Measurements from ENCODE around the gene SYNJ2. TPM values are rescaled to one million over a fixed set of nuclear protein-coding genes. Genes with fewer than 3 reads are reported as not detected.

SYNJ2 gene
- total RNA-seq, 2 experiments from 2014 or later: 38.2 to 38.5 TPM

DNA sequence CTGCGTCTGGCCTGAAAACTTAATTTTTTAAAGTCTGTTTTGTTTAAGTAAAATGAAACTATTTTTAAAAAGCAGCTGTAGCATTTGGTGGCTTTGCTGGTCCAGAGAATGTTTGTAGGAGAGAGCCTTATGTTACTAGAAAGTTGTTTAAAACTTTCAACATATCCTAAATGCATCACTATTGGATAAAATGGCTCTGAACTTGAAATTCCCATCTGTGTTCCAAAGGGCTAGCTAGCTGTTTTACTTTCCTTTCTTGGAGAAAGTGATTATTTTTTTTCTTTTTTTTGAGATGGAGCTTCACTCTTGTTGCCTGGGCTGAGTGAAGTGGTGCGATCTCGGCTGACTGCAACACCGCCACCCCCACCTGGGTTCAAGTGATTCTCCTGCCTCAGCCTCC is 2.5 kb downstream of the SYNJ2 start:
- Mint-ChIP-seq H3K27ac (no peak overlapping the region), H3K4me3 (peak overlapping the region; percentile 51), H3K4me1 (ENCODE audit: low read depth) (peaks cover 74% of the 10 kb centered on the region), H3K36me3 (ENCODE audit: low read depth) (peaks cover 5% of the 10 kb centered on the region), H3K9me3 (ENCODE audit: insufficient read depth) (no peaks in the 10 kb centered on the region), H3K27me3 (ENCODE audit: low read depth) (no peaks in the 10 kb centered on the region)
- DNase-seq (no peak), ATAC-seq (no peak)
- POLR2A ChIA-PET: interaction anchor here (0.6 to 2.1 kb wide), 3 partner anchors 12 to 78 kb away, joined by 3 to 6 read pairs (median 3); no protein-coding TSS in a partner anchor
- CTCF ChIA-PET: interaction anchor here (0.7 to 3.7 kb wide), 7 partner anchors 10 to 344 kb away, joined by 3 to 40 read pairs (median 4); no protein-coding TSS in a partner anchor

DNA sequence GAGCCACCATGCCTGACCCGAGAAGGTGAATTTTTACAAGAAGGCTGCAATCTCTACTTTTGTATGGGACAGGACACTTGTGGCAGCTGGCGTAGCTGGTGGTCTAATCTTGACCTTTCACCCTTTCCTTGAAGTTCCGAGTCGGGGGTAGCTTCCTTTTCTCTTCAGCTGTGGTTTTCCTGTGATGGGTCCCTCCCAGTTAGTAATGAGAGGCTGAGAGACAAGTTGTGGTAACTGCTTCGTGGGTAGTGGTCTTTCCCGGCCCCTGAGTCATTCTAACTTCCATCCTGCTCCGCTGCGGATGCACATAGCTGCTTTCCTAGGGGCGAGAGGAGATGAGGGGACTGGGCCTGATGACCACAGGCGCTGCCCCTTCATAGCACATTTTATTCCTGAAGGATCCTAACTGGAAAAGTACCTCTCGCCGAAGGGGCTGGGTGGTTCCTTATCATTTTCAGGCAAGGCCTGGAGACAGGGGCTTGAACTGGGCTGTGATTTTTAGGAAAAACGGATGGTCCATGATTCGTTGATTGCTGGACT is 3.1 kb downstream of the SYNJ2 start:
- CTCF ChIA-PET: interaction anchor here (0.7 to 3.7 kb wide), 7 partner anchors 9 to 344 kb away, joined by 3 to 40 read pairs (median 4); no protein-coding TSS in a partner anchor
- Mint-ChIP-seq H3K9me3 (ENCODE audit: insufficient read depth) (no peaks in the 10 kb centered on the region), H3K4me1 (ENCODE audit: low read depth) (peaks cover 73% of the 10 kb centered on the region), H3K27ac (peak overlapping the region; percentile 49), H3K4me3 (peak overlapping the region; percentile 51), H3K27me3 (ENCODE audit: low read depth) (no peaks in the 10 kb centered on the region), H3K36me3 (ENCODE audit: low read depth) (peaks cover 5% of the 10 kb centered on the region)
- DNase-seq: no peak
- POLR2A ChIA-PET: interaction anchor here (0.6 to 2.1 kb wide), 3 partner anchors 11 to 77 kb away, joined by 3 to 6 read pairs (median 3); no protein-coding TSS in a partner anchor
- ATAC-seq: no peak

DNA sequence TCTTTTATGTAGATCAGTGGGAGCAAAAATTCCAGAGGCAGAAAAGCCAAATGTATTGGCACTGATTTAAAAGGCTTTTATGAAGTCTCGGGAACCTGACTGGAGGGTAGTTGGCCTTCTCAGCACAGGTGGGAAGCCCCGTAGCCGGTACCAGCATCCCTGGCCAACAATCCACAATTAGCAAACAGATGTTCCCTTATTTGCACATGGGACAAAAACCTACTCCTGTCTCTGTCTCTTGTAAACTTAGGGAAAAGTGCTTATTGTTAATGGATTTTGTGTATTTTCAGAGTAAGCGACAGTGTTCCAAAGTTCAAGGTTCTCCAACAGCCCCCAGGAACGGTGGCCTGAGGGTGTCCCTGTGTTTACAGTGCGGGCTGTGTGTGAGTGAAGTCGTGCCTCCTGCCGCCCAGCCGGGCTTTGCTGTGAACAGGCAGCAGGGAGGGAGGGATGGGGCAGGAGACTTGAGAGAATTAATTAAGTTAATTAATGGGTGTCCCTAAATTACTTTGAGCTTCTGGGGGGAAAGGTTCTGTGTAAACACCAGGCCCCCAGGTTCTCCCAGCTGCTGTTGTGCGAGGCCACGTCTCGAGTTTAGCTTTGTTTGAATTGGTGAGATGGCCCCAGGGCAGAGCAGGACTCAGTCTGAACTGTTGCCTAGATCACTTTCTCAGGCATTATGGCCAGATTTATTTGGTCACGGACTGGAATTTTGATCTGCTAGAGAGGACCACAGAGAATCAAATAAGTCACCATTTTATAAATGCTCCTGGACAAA is 3.9 kb downstream of the SYNJ2 start:
- peaks cover 5% of the 10 kb centered on the region for H3K36me3 Mint-ChIP-seq (ENCODE audit: low read depth)
- no peaks in the 10 kb centered on the region for H3K9me3 Mint-ChIP-seq (ENCODE audit: insufficient read depth)
- ChIA-PET CTCF (interaction anchor here (1.4 to 2.7 kb wide), 2 partner anchors 8 to 40 kb away, joined by 6 to 8 read pairs; no protein-coding TSS in a partner anchor), POLR2A (interaction anchor here (2.1 kb wide), 1 partner anchor 10 kb away, joined by 6 read pairs; no protein-coding TSS in a partner anchor)
- H3K27ac Mint-ChIP-seq: no peak overlapping the region
- DNase-seq (no peak), ATAC-seq (no peak)
- H3K4me1 Mint-ChIP-seq (ENCODE audit: low read depth): peaks cover 73% of the 10 kb centered on the region
- no peaks in the 10 kb centered on the region for H3K27me3 Mint-ChIP-seq (ENCODE audit: low read depth)
- H3K4me3 Mint-ChIP-seq: peak overlapping the region; percentile 51

DNA sequence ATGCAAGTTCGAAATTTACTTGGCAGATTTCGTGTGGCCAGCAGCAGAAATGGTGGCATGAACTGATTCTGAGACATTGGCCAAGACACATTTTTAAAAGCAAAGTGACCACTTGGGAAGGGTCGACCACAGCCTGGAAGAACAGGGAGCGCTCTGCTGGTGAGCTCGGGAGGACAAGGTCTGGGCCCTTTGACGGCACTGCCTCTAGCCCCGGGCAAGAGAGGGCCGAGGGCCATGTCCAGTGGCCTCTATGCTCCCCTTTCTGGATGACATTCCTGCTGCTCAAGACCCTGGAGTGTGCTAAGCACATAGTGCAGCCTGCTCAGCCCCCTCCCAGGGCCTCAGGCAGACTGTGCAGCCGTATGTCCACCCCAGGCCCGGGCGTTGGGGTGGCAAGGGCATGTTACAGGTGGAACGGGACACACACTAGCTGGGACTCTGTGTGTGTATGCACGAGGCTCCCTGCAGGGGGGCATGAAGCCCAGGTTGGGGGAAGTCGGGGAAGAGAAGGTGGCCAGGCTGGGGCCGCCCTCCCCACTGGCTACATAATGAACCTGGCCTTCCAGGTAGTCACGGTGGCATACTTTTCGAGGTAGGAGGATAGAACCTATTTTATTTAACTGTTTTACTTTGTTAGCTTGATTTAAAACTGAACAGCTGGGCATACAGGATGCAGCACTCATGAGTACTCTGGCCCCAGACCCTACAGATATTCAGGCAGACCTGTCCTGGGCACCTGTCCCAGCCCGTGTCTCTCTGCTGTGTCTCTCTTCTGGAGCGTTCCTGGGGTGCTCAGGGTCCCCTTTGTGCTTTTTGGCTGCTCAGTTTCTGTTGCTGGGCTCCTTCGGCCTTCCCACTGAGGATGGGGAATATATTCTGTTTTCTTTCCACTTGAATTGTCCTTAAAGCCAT is 6.4 kb downstream of the SYNJ2 start:
- no peaks in the 10 kb centered on the region for H3K9me3 Mint-ChIP-seq (ENCODE audit: insufficient read depth)
- ChIA-PET CTCF (interaction anchor here (1.1 kb wide), 1 partner anchor 12 kb away, joined by 3 read pairs; no protein-coding TSS in a partner anchor), POLR2A (interaction anchor here (2.2 kb wide), 1 partner anchor 15 kb away, joined by 6 read pairs; no protein-coding TSS in a partner anchor)
- H3K27me3 Mint-ChIP-seq (ENCODE audit: low read depth): no peaks in the 10 kb centered on the region
- H3K36me3 Mint-ChIP-seq (ENCODE audit: low read depth): peaks cover 4% of the 10 kb centered on the region
- peaks cover 67% of the 10 kb centered on the region for H3K4me1 Mint-ChIP-seq (ENCODE audit: low read depth)
- H3K27ac Mint-ChIP-seq: peak overlapping the region; percentile 39
- ATAC-seq: no peak
- H3K4me3 Mint-ChIP-seq: no peak overlapping the region
- no peak for DNase-seq

DNA sequence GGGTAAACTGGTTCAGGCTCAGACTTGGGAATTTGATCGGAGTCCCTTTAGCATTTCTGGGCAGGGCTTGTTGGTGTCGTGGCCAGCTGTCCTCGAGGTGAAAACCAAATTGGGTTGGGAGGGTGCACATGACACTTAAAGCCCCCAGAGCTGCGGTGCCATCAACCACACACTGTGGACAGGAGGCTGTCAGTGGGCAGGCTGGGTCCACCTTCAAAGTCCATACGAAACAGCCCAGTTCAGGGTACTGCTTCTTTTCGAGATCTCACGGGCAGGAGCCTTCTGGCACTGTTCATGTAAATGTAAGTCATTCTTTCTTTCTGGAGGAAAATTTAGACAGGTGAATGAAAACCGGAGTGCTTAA is 7.0 kb downstream of the SYNJ2 start:
- H3K4me3 Mint-ChIP-seq: no peak overlapping the region
- no peaks in the 10 kb centered on the region for H3K27me3 Mint-ChIP-seq (ENCODE audit: low read depth)
- no peaks in the 10 kb centered on the region for H3K9me3 Mint-ChIP-seq (ENCODE audit: insufficient read depth)
- H3K36me3 Mint-ChIP-seq (ENCODE audit: low read depth): peaks cover 2% of the 10 kb centered on the region
- POLR2A ChIA-PET: interaction anchor here (0.7 to 2.2 kb wide), 2 partner anchors 13 to 15 kb away, joined by 3 to 6 read pairs; no protein-coding TSS in a partner anchor
- H3K4me1 Mint-ChIP-seq (ENCODE audit: low read depth): peaks cover 65% of the 10 kb centered on the region
- no peak overlapping the region for H3K27ac Mint-ChIP-seq
- CTCF ChIA-PET: interaction anchor here (1.1 kb wide), 1 partner anchor 13 kb away, joined by 3 read pairs; no protein-coding TSS in a partner anchor
- ATAC-seq (no peak), DNase-seq (no peak)

DNA sequence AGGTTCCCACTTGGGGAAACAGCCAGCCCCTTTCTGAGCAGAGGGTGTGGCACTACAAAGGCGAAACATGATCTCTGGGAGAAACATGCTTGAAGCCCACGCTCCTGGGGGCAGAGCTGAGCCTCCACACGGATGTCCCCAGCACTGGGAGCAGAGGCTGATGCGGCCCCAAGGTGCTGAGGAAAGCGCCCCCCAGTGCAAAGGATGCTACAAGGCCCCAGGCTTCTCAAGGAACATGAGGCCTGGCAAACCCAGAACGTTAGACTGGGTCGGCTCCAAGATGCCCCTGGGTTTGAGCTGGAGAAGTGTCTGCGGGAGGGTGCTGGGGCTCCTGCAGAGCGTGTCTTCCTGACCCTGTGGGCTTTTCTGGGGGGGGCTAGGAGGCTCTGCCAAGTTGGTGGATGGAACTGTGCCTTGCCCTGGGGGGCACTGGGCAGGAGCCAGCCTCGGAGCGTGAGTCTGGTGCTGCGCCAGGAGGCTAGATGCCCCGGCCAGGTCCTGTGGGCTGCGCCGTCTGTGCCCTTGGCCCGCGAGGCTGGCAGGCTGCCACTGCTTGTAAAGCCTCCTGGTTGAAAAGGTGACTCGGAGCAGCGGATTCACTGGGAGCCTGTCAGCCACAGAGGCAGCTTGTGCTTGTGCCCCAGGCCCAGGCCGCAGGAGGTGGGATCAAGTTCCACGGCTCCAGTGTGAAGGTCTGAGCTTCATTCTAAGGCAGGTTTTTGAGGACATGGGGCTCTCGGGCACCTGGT is 8.1 kb downstream of the SYNJ2 start:
- Mint-ChIP-seq H3K27me3 (ENCODE audit: low read depth) (no peaks in the 10 kb centered on the region), H3K36me3 (ENCODE audit: low read depth) (peaks cover 2% of the 10 kb centered on the region), H3K4me1 (ENCODE audit: low read depth) (peaks cover 59% of the 10 kb centered on the region), H3K4me3 (peak overlapping the region; percentile 75), H3K27ac (peak overlapping the region; percentile 83), H3K9me3 (ENCODE audit: insufficient read depth) (no peaks in the 10 kb centered on the region)
- CTCF ChIA-PET: interaction anchor here (0.9 to 2.6 kb wide), 6 partner anchors 7 to 82 kb away, joined by 3 to 10 read pairs (median 5); partner anchors contain the start of gene SYNJ2
- ATAC-seq: peak; percentile 22
- POLR2A ChIA-PET: interaction anchor here (0.7 to 2.2 kb wide), 5 partner anchors 10 to 36 kb away, joined by 3 to 6 read pairs (median 3); no protein-coding TSS in a partner anchor
- DNase-seq: no peak

DNA sequence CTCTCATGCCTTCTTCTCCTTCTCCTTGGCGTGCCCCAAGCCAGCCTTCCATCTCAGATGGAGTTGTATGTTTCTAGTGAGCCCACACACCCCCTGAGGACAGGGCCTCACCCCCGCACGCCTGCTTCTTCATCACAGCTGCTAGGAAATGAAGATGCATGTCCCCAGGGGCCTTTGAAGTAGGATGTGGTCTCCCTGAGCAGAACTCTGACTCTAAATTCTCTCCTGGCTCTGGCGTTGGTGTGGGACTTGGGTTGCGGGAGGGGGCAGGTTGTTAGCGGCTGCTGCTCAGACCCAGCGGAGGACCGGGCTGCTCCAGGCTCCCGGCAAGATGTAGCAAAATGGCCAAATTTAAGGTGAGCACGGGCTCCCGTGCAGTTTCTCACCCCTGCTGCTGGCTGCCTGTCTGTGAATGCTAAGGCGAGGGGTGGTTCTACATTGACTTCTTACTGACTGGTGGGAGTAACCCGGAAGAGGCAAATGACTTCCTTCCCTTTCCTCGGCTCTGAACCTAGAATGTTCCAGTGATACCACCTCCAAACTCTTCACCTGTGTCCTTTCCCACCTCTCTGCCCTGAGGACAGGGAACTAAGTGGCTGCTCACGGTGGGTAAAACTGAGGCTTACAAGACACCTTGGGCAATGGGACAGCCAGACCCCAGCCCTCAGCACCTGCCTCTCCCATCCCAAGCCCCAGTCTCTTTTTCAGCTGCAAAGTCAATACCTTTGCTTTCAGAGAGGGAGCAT is 8.8 kb downstream of the SYNJ2 start:
- peak; percentile 57 for DNase-seq
- CTCF ChIA-PET: interaction anchor here (0.9 to 2.6 kb wide), 5 partner anchors 8 to 81 kb away, joined by 3 to 10 read pairs (median 6); partner anchors contain the start of gene SYNJ2
- POLR2A ChIA-PET: interaction anchor here (1.0 to 2.2 kb wide), 4 partner anchors 9 to 36 kb away, joined by 3 to 6 read pairs (median 3); no protein-coding TSS in a partner anchor
- Mint-ChIP-seq H3K27me3 (ENCODE audit: low read depth) (no peaks in the 10 kb centered on the region), H3K4me1 (ENCODE audit: low read depth) (peaks cover 52% of the 10 kb centered on the region), H3K36me3 (ENCODE audit: low read depth) (peaks cover 2% of the 10 kb centered on the region), H3K4me3 (peak overlapping the region; percentile 75), H3K27ac (peak overlapping the region; percentile 83), H3K9me3 (ENCODE audit: insufficient read depth) (no peaks in the 10 kb centered on the region)
- ATAC-seq: peak; percentile 81

DNA sequence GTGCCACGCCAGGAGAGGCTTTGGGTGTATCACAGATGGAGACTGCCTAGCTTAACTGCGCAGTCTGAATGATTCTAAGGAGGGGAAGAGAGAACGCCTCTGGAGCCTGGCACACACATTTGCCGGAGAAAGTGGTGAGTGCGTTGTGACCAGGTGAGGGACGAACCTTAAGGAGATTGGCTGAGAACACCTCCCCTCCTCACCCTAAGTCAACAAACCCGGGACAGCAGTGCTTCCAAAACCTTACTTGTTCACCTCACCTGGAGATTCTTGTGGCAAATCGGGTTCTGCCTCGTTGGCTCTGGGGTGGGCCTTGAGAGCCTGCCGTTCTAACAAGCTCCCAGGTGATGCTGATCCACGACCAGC is 9.4 kb downstream of the SYNJ2 start:
- ChIA-PET CTCF (interaction anchor here (2.1 to 2.6 kb wide), 3 partner anchors 9 to 36 kb away, joined by 6 to 10 read pairs (median 7); partner anchors contain the start of gene SYNJ2), POLR2A (no interaction called here)

DNA sequence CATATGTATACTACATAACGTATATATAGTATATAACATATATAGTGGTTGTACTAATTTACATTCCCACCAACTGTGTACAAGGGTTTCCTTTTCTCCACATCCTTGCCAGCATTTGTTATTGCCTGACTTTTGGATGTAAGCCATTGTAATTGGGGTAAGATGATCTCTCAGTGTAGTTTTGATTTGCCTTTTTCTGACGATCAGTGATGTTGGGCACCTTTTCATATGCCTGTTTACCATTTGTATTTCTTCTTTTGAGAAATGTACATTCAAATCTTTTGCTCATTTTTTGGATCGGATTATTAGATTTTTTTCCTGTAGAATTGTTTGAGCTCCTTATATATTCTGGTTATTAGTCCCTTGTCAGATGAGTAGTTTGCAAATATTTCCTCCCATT is 11.4 kb downstream of the SYNJ2 start:
- H3K4me1 Mint-ChIP-seq (ENCODE audit: low read depth): peaks cover 45% of the 10 kb centered on the region
- no peaks in the 10 kb centered on the region for H3K27me3 Mint-ChIP-seq (ENCODE audit: low read depth)
- H3K27ac Mint-ChIP-seq: no peak overlapping the region
- ATAC-seq (no peak), DNase-seq (no peak)
- ChIA-PET POLR2A (interaction anchor here (0.6 kb wide), 1 partner anchor 115 kb away, joined by 4 read pairs; no protein-coding TSS in a partner anchor), CTCF (interaction anchor here (1.5 to 2.4 kb wide), 2 partner anchors 9 to 33 kb away, joined by 3 to 8 read pairs; no protein-coding TSS in a partner anchor)
- H3K9me3 Mint-ChIP-seq (ENCODE audit: insufficient read depth): no peaks in the 10 kb centered on the region
- H3K36me3 Mint-ChIP-seq (ENCODE audit: low read depth): peaks cover 2% of the 10 kb centered on the region
- H3K4me3 Mint-ChIP-seq: no peak overlapping the region

More for the DNA sequence above, 9.4 kb downstream of the SYNJ2 start:
- ATAC-seq: no peak
- H3K9me3 Mint-ChIP-seq (ENCODE audit: insufficient read depth): no peaks in the 10 kb centered on the region
- peaks cover 47% of the 10 kb centered on the region for H3K4me1 Mint-ChIP-seq (ENCODE audit: low read depth)
- H3K36me3 Mint-ChIP-seq (ENCODE audit: low read depth): peaks cover 2% of the 10 kb centered on the region
- DNase-seq: no peak
- H3K4me3 Mint-ChIP-seq: no peak overlapping the region
- no peaks in the 10 kb centered on the region for H3K27me3 Mint-ChIP-seq (ENCODE audit: low read depth)
- peak overlapping the region; percentile 83 for H3K27ac Mint-ChIP-seq

Measured in activated CD8-positive, alpha-beta T cell treated with anti-CD3 and anti-CD28 coated beads, Interleukin-2, amount 10 ng/mL, durations not matched to agents 7 days and 5 days (primary cell).